Astrocyte (in vitro differentiated cells and primary cell): ENCODE data around the gene HMG20A.

ENCODE experiments used
- CTCF ChIP-seq: IDR thresholded peaks from 2 replicates; pipeline ENCODE4 v1.5.1; 2011; ENCODE audit warnings: low read depth, mild to moderate bottlenecking, inconsistent platforms, low read length, moderate library complexity; ENCODE audit not compliant: insufficient read depth
- EZH2 ChIP-seq: IDR thresholded peaks from 2 replicates; pipeline ENCODE4 v1.6.1; 2012; ENCODE audit warnings: mild to moderate bottlenecking, low read length, inconsistent platforms; ENCODE audit not compliant: insufficient read depth

DNA sequence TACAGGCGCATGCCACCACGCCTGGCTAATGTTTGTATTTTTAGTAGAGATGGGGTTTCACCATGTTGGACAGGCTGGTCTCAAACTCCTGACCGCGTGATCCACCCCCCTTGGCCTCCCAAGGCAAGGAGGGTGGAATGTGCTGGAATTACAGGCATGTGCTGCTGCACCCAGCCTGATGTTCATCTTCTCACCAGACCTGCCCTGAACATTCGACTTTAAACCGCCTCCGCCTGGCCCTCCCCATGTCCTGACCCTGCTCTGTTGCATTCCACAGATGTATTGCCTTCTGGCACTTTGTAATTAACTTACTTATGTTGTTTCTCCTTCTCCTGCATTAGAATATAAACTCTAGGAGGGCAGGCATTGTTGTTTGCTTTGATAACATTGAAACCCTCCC, 109.9 kb downstream of the HMG20A start:
- TF ChIP-seq CTCF = no peak
- no peak for TF ChIP-seq EZH2
